GM12874 (cell line): ENCODE results near the gene C1orf174.
A peak's percentile ranks its signal among the peaks of the same experiment; 100 is the strongest.

ENCODE experiments used
- CTCF ChIP-seq: IDR thresholded peaks from 2 replicates; pipeline ENCODE4 v1.5.1; 2011; ENCODE audit warnings: low read depth, mild to moderate bottlenecking, control low read depth, low read length, moderate library complexity; ENCODE audit not compliant: insufficient read depth

Gene C1orf174

GRCh38 chr1:3902111-3902511 lies 2.0 kb upstream of the C1orf174 start:
- TF ChIP-seq CTCF: no peak

GRCh38 chr1:3900969-3901529 lies 977 bp upstream of the C1orf174 start:
- TF ChIP-seq CTCF: no peak

- TF ChIP-seq CTCF: peak; percentile 27; the same call in 1 of the 2 replicates
Measured at GRCh38 chr1:3899754-3900149, 320 bp downstream of the C1orf174 start.

GRCh38 chr1:3898994-3899753 lies 898 bp downstream of the C1orf174 start:
- no peak for TF ChIP-seq CTCF

GRCh38 chr1:3898475-3898735 lies 1.7 kb downstream of the C1orf174 start:
- no peak for TF ChIP-seq CTCF

GRCh38 chr1:3896396-3897000 lies 3.6 kb downstream of the C1orf174 start:
- TF ChIP-seq CTCF: no peak

GRCh38 chr1:3895951-3896325 lies 4.1 kb downstream of the C1orf174 start:
- no peak for TF ChIP-seq CTCF
